ENCODE results near the gene MRPS35.

GRCh38 chr12:27695556-27696292, 14.9 kb upstream of the MRPS35 start:
- TF ChIP-seq TAF1 (IDR thresholded peaks at IDR 0.05; ENCODE audit: borderline replicate concordance, insufficient read depth, low read length) (no peak), SIN3A (IDR thresholded peaks at IDR 0.05; ENCODE audit: borderline replicate concordance, insufficient read depth, low read length) (no peak), POLR2AphosphoS5 (IDR thresholded peaks at IDR 0.05; ENCODE audit: low read depth, low read length) (no peak), FOXP2 (optimal IDR thresholded peaks at IDR 0.05; ENCODE audit: borderline replicate concordance, extremely low read depth, extremely low read length, insufficient read depth) (no peak)
- TF ChIP-seq, protein P1, sequence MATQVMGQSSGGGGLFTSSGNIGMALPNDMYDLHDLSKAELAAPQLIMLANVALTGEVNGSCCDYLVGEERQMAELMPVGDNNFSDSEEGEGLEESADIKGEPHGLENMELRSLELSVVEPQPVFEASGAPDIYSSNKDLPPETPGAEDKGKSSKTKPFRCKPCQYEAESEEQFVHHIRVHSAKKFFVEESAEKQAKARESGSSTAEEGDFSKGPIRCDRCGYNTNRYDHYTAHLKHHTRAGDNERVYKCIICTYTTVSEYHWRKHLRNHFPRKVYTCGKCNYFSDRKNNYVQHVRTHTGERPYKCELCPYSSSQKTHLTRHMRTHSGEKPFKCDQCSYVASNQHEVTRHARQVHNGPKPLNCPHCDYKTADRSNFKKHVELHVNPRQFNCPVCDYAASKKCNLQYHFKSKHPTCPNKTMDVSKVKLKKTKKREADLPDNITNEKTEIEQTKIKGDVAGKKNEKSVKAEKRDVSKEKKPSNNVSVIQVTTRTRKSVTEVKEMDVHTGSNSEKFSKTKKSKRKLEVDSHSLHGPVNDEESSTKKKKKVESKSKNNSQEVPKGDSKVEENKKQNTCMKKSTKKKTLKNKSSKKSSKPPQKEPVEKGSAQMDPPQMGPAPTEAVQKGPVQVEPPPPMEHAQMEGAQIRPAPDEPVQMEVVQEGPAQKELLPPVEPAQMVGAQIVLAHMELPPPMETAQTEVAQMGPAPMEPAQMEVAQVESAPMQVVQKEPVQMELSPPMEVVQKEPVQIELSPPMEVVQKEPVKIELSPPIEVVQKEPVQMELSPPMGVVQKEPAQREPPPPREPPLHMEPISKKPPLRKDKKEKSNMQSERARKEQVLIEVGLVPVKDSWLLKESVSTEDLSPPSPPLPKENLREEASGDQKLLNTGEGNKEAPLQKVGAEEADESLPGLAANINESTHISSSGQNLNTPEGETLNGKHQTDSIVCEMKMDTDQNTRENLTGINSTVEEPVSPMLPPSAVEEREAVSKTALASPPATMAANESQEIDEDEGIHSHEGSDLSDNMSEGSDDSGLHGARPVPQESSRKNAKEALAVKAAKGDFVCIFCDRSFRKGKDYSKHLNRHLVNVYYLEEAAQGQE (IDR thresholded peaks at IDR 0.05; ENCODE audit: insufficient read depth in 1 of 2, low read depth in 2 of 2, low read length in 2 of 2): no peak
